Activated naive CD4-positive, alpha-beta T cell treated with anti-CD3 and anti-CD28 coated beads, Interleukin-2, amount 10 ng/mL, durations not matched to agents 7 days and 5 days (primary cell): ENCODE data around the gene CCS.
"Not testable (repeated sequence)": the region's sequence is repeated elsewhere in the genome, so short reads cannot be mapped to it uniquely, and the experiment has no call there.

Experiments used
- CTCF ChIA-PET: fragments of 350-600 bp; sonication (Branson Sonifier 250); formaldehyde crosslinking; loops from one replicate; lab custom pipeline; 2021; ENCODE audit warnings: antibody characterized with exemption; lab: Charles Lee
- DNase-seq: peaks from one replicate; pipeline ENCODE4 v3.0.0-alpha.2; 2020
- H3K27ac Mint-ChIP-seq: one replicate; pipeline ENCODE4 v1.8.0; 2021; ENCODE audit warnings: mild to moderate bottlenecking, moderate library complexity, mixed read lengths
- H3K27me3 Mint-ChIP-seq: one replicate; pipeline ENCODE4 v1.8.0; 2021; ENCODE audit warnings: mild to moderate bottlenecking, mixed read lengths
- H3K36me3 Mint-ChIP-seq: one replicate; pipeline ENCODE4 v1.8.0; 2021; ENCODE audit warnings: mixed read lengths
- H3K4me1 Mint-ChIP-seq: one replicate; pipeline ENCODE4 v1.8.0; 2021; ENCODE audit warnings: mixed read lengths
- H3K4me3 Mint-ChIP-seq: one replicate; pipeline ENCODE4 v1.8.0; 2021; ENCODE audit warnings: mild to moderate bottlenecking, moderate library complexity, mixed read lengths
- H3K9me3 Mint-ChIP-seq: one replicate; pipeline ENCODE4 v1.8.0; 2021; ENCODE audit warnings: mixed read lengths

The CCS gene, protein sequence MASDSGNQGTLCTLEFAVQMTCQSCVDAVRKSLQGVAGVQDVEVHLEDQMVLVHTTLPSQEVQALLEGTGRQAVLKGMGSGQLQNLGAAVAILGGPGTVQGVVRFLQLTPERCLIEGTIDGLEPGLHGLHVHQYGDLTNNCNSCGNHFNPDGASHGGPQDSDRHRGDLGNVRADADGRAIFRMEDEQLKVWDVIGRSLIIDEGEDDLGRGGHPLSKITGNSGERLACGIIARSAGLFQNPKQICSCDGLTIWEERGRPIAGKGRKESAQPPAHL

DNA sequence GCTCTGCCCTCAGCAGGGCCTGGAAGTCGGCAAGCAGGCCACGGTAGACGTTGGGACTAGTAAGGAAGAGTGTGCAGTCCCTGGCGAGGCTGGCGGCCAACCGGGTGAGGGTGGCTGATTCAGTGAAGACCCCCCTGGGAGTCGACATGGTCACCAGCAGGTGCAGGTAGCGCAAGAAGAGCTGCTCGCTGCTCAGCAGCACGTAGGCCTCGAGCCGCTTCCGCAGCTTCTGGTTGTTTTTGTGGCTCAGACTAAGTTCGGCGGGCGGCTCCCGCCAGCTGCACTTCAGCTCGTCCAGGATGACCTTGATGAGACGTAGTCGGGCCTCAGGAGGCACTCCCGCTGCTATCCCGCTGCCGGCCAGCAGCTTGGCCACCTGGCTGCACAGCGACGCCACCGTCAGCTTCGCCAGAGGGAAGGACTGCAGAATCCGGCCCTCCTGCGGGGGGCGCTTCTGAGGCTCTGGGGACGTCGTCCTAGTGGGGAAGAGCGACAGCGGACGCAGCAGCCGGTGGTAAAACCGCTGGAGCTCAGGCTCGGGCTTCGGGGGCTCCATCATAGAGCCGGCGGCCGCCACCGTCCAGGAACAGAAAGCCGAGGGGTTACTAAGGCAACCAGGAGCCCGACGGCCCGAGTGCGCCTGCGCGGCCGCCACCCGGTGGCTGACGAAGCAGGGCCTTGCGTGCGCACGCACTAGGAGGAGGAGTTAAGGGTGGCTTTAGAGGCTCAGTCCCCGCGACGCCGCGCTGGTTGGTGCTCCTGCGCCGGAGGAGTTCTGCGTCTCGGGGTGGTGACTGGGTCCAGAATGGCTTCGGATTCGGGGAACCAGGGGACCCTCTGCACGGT, at the start of gene CCS, which contains the start of gene CCDC87:
Gene CCS (plus strand): TSS at position 729 of the 846 bp plus-strand sequence. CDS start 77 bp downstream, at position 806.
Gene CCDC87 (minus strand): TSS at position 607 of the 846 bp plus-strand sequence. CDS start 48 bp downstream, at position 559.
- peaks cover 3% of the 10 kb centered on the region for H3K36me3 Mint-ChIP-seq
- peak within 1 kb of the TSS; percentile 100 for H3K4me3 Mint-ChIP-seq
- CTCF ChIA-PET: interaction anchor here (1.0 to 2.1 kb wide), 6 partner anchors 11 to 53 kb away, joined by 3 to 8 read pairs (median 6); partner anchors contain the start of gene RBM14
- no peaks in the 10 kb centered on the region for H3K9me3 Mint-ChIP-seq
- DNase-seq: peak; percentile 99
- peaks cover 38% of the 10 kb centered on the region for H3K4me1 Mint-ChIP-seq
- H3K27ac Mint-ChIP-seq: peak within 1 kb of the TSS; percentile 95
- peaks cover 12% of the 10 kb centered on the region for H3K27me3 Mint-ChIP-seq

GRCh38 chr11:66543263-66544107, 49.5 kb upstream of the CCS start:
- Mint-ChIP-seq H3K36me3 (peaks cover 25% of the 10 kb centered on the region), H3K4me3 (peak overlapping the region; percentile 66), H3K27me3 (peaks cover 19% of the 10 kb centered on the region), H3K27ac (peak overlapping the region; percentile 86), H3K4me1 (peaks cover 35% of the 10 kb centered on the region), H3K9me3 (no peaks in the 10 kb centered on the region)
- CTCF ChIA-PET: interaction anchor here (1.0 to 1.4 kb wide), 2 partner anchors 28 to 135 kb away, joined by 3 to 5 read pairs; no protein-coding TSS in a partner anchor
- peak; percentile 79 for DNase-seq

DNA sequence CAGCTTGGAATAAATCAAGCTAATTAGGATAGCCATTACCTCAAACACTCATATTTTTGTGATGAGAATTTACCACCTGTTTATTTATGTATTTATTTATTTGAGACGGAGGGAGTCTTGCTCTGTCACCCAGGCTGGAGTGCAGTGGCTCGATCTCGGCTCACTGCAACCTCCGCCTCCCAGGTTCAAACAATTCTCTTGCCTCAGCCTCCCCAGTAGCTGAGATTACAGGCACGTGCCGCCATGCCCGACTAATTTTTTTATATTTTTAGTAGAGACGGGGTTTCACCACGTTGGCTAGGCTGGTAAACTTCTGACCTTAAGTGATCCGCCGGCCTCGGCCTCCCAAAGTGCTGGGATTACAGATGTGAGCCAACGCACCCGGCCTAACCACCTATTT, 48.0 kb upstream of the CCS start:
- Mint-ChIP-seq H3K27ac (peak overlapping the region; percentile 82), H3K4me1 (peaks cover 35% of the 10 kb centered on the region), H3K36me3 (peaks cover 21% of the 10 kb centered on the region), H3K27me3 (peaks cover 34% of the 10 kb centered on the region), H3K4me3 (peak overlapping the region; percentile 91)
- not testable (repeated sequence) for DNase-seq, H3K9me3 Mint-ChIP-seq
- CTCF ChIA-PET: interaction anchor here (1.0 to 1.1 kb wide), 2 partner anchors 93 to 133 kb away, joined by 3 read pairs; partner anchors contain the start of gene RBM4B

GRCh38 chr11:66545701-66546367, 47.2 kb upstream of the CCS start, which contains the start of gene ZDHHC24:
Gene ZDHHC24 (minus strand): TSS chr11:66546048. CDS start chr11:66546003, 45 bp downstream.
- H3K27ac Mint-ChIP-seq: peak within 1 kb of the TSS; percentile 82
- CTCF ChIA-PET: interaction anchor here (0.9 to 1.2 kb wide), 3 partner anchors 32 to 159 kb away, joined by 3 read pairs; no protein-coding TSS in a partner anchor
- peak within 1 kb of the TSS; percentile 91 for H3K4me3 Mint-ChIP-seq
- peaks cover 37% of the 10 kb centered on the region for H3K27me3 Mint-ChIP-seq
- H3K9me3 Mint-ChIP-seq: no peaks in the 10 kb centered on the region
- H3K36me3 Mint-ChIP-seq: peaks cover 18% of the 10 kb centered on the region
- DNase-seq: peak; percentile 91
- H3K4me1 Mint-ChIP-seq: peaks cover 35% of the 10 kb centered on the region

DNA sequence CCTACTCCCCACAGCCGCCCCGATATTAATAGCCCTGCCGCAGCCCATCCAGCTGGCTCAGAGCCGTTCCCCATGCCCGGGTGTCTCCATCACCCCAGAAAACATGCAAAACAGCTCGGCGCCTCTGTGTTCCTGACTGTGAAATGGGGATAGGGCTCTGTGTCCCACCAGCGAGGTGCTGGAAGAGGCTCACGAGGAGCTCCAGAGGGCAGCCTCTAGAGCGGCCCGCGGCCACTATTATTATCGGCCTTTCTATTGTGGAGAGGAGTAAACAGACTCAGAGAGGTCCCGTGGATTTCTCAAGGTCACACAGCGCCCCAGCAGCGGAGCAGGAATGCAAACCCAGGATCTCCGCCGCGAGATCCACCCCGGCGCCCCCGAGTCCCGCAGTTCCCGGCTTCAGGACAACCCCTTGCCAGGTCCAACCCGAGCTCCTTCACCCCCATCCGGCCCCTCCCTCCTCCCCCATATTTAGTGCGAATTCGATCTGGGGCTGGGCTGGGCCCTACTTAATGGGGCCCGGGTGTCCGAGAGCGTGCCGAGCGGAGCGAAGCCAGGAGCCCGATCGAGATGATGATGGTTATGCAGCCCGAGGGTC, 46.5 kb upstream of the CCS start, which contains the start of gene ACTN3:
Gene ACTN3 (plus strand): TSS at position 536 of the 598 bp plus-strand sequence. CDS start 35 bp downstream, at position 571.
- H3K4me3 Mint-ChIP-seq: peak within 1 kb of the TSS; percentile 91
- CTCF ChIA-PET: interaction anchor here (0.9 to 1.2 kb wide), 2 partner anchors 32 to 160 kb away, joined by 3 read pairs; no protein-coding TSS in a partner anchor
- peak within 1 kb of the TSS; percentile 73 for H3K27ac Mint-ChIP-seq
- H3K4me1 Mint-ChIP-seq: peaks cover 35% of the 10 kb centered on the region
- no peaks in the 10 kb centered on the region for H3K9me3 Mint-ChIP-seq
- H3K36me3 Mint-ChIP-seq: peaks cover 16% of the 10 kb centered on the region
- peak; percentile 49 for DNase-seq
- H3K27me3 Mint-ChIP-seq: peaks cover 37% of the 10 kb centered on the region

- Mint-ChIP-seq H3K36me3 (peaks cover 12% of the 10 kb centered on the region), H3K4me3 (peak overlapping the region; percentile 91), H3K9me3 (no peaks in the 10 kb centered on the region), H3K27ac (no peak overlapping the region), H3K27me3 (peaks cover 37% of the 10 kb centered on the region), H3K4me1 (peaks cover 34% of the 10 kb centered on the region)
- CTCF ChIA-PET: no interaction called here
- DNase-seq: no peak
Measured at GRCh38 chr11:66546966-66547661, 45.9 kb upstream of the CCS start.

- no peak for DNase-seq
- Mint-ChIP-seq H3K36me3 (peaks cover 7% of the 10 kb centered on the region), H3K9me3 (no peaks in the 10 kb centered on the region), H3K27ac (no peak overlapping the region), H3K4me3 (no peak overlapping the region), H3K4me1 (peaks cover 30% of the 10 kb centered on the region), H3K27me3 (peaks cover 37% of the 10 kb centered on the region)
- CTCF ChIA-PET: no interaction called here
Measured at GRCh38 chr11:66547662-66548009, 45.3 kb upstream of the CCS start.

GRCh38 chr11:66548041-66548440, 44.9 kb upstream of the CCS start:
- peaks cover 26% of the 10 kb centered on the region for H3K4me1 Mint-ChIP-seq
- no peaks in the 10 kb centered on the region for H3K9me3 Mint-ChIP-seq
- H3K4me3 Mint-ChIP-seq: no peak overlapping the region
- peaks cover 6% of the 10 kb centered on the region for H3K36me3 Mint-ChIP-seq
- CTCF ChIA-PET: no interaction called here
- peaks cover 37% of the 10 kb centered on the region for H3K27me3 Mint-ChIP-seq
- H3K27ac Mint-ChIP-seq: no peak overlapping the region
- no peak for DNase-seq

DNA sequence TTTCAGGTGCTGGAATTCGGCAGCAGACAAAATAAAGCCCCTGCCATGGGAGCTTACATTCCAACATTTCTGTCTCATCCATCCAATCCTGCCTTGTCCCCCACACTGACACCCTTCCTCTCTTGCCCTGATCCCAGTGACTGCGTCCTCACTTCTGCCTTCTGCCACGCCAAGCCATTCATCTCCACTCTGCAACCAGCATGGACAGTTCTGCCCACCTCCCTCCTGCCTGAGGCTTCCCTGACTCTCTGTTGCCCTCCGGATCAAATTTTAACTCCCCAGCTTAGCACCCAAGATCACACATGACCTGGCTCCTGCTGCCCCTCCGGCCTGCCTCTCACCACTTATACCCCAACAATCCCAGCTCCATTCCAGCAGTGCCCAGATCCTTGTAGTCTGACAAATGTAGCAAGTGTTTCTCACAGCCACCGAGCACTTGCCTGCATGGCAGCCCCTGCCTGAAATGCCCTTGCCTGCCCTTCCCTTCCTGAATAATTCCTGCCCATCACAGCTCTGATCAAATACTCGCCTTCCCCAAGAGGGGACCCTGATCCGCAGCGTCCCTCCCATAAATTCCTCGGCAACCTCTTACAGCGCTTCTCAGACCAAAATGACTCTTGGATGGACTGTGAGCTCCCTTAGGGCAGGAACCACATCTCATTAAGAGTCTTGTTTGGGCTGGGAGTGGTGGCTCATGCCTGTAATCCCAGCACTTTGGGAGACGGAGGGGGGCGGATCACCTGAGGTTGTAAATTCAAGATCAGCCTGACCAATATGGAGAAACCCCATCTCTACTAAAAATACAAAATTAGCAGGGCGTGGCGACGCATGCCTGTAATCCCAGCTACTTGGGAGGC, 44.0 kb upstream of the CCS start:
- Mint-ChIP-seq H3K36me3 (no peaks in the 10 kb centered on the region), H3K9me3 (no peaks in the 10 kb centered on the region), H3K27ac (no peak overlapping the region), H3K4me3 (peak overlapping the region; percentile 13), H3K4me1 (peaks cover 16% of the 10 kb centered on the region), H3K27me3 (peaks cover 39% of the 10 kb centered on the region)
- CTCF ChIA-PET: no interaction called here
- no peak for DNase-seq

GRCh38 chr11:66549696-66550095, 43.3 kb upstream of the CCS start:
- CTCF ChIA-PET: no interaction called here
- H3K9me3 Mint-ChIP-seq: no peaks in the 10 kb centered on the region

GRCh38 chr11:66550887-66551286, 42.1 kb upstream of the CCS start:
- Mint-ChIP-seq H3K9me3 (no peaks in the 10 kb centered on the region), H3K27me3 (peaks cover 56% of the 10 kb centered on the region), H3K4me1 (peaks cover 7% of the 10 kb centered on the region), H3K36me3 (no peaks in the 10 kb centered on the region), H3K4me3 (no peak overlapping the region), H3K27ac (no peak overlapping the region)
- DNase-seq: no peak
- CTCF ChIA-PET: no interaction called here

More at GRCh38 chr11:66549696-66550095, 43.3 kb upstream of the CCS start:
- Mint-ChIP-seq H3K27ac (no peak overlapping the region), H3K27me3 (peaks cover 45% of the 10 kb centered on the region), H3K36me3 (no peaks in the 10 kb centered on the region), H3K4me3 (no peak overlapping the region), H3K4me1 (peaks cover 11% of the 10 kb centered on the region)
- DNase-seq: no peak
